B cell (primary cell): ENCODE measurements around the gene KAZN.

Experiments
- CTCF ChIP-seq: fragments of 200-600 bp; IDR thresholded peaks from one replicate; pipeline ENCODE4 v1.8.0; 2022; ENCODE audit warnings: antibody characterized with exemption, mild to moderate bottlenecking
- EZH2 ChIP-seq: IDR thresholded peaks from 2 replicates; pipeline ENCODE4 v1.6.1; 2012; ENCODE audit warnings: borderline replicate concordance, low read depth, mild to moderate bottlenecking, moderate library complexity, low read length; ENCODE audit not compliant: insufficient read depth, poor library complexity, severe bottlenecking

GRCh38 chr1:15031251-15031933 is 432.9 kb downstream of the KAZN start:
- TF ChIP-seq CTCF: no peak
- no peak for TF ChIP-seq EZH2
